Kidney capillary endothelial cell (primary cell): ENCODE data around the gene MYO9A.

ENCODE experiments used
- DNase-seq: peaks from one replicate; pipeline ENCODE4 v3.0.0-alpha.2; 2018; ENCODE audit warnings: low spot score

MYO9A gene

DNA sequence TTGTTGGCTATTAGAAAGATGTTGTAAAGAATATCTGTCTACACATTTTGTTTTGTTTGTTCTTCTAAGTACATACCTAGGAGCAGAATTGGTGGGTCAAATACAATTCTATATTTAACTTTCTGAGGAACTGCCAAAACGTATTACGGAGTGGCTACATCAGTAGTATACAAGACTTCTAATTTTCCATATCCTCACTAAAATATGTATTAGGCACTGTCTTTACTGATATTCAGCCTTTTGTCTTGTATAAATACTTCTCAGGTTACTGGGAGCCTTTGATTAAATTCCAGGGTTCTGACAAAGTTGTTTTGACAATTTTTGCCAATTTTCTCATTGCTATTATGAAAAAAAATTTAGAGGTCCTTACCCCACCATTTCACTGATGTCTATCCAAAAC is 160.9 kb downstream of the MYO9A start:
- DNase-seq = no peak

DNA sequence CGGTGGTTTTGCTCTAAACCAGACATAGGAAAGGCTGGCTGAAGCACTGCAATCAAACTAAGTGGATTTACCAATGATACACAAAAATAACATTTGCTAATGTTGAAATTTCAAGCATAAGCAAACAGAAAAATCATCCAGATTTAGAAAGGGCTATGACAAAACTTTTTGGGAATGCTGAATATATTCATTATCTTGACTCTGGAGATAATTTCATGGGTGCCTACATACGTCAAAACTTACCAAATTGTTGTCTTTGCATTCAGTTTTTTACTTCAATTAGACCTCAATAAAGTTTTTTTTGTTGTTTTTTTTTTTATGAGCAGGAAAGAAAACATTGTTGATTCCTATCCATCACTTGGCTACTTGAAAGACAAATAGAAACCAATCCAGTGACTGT is 166.8 kb downstream of the MYO9A start:
- DNase-seq = no peak

DNA sequence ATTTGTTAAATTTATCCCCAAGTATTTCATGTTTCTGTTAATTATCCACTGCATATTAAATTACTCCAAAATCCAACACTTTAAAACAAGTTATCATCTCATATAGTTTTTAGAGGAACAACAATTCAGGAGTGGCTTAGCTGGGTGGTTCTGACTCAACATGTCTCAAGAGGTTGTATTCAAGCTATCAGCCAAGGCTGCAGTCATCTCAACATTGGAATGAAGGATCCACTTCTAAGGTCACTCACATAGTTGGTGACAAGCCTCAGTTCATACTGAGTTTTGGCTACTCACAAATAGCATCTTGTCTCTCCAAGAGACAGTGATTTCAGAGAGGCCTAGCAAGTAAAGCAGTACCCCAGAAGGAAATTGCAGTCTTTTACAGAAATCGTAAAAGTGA is 172.9 kb downstream of the MYO9A start:
- DNase-seq = no peak

DNA sequence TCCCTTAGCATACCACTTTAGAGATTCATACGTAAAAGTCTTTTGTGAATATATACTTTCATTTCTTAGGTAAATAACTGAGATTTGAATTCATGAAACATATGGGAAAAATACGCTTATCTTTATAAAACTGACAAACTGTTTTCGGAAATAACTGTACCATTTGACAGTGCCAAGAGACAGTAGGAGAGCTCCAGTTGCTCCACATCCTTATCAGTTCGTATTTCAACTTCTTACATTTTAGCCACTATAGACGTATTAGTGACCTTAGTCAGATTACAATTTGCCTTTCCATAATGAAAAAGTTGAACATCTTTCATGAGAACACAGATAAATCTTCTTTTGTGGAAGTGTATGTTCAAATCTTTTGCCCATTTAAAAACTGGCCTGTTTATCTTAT is 174.1 kb downstream of the MYO9A start:
- DNase-seq = no peak

DNA sequence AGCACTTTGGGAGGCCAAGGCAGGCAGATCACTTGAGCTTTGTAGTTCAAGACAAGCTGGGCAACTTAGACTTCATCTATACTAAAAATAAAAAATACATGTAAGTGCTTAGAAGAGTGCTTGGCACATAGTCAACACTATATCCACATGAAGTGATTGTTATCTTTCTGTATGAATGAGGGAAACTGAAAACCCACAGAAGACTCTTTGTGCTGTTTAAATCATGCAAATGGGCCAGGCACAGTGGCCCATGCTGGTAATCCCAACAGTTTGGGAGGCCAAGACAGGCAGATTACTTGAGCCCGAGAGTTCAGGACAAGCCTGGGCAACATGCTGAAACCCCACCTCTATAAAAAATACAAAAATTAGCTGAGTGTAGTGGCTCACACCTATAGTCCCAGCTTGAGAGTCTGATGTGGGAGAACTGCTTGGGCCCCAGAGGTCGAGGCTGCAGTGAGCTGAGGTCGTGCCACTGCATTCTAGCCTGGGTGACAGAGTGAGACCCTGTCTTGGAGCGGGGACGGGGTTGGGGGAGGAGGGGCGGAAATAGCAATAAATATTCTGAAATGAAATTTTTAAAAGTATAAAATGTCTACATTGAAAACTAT is 177.9 kb downstream of the MYO9A start:
- DNase-seq = no peak

DNA sequence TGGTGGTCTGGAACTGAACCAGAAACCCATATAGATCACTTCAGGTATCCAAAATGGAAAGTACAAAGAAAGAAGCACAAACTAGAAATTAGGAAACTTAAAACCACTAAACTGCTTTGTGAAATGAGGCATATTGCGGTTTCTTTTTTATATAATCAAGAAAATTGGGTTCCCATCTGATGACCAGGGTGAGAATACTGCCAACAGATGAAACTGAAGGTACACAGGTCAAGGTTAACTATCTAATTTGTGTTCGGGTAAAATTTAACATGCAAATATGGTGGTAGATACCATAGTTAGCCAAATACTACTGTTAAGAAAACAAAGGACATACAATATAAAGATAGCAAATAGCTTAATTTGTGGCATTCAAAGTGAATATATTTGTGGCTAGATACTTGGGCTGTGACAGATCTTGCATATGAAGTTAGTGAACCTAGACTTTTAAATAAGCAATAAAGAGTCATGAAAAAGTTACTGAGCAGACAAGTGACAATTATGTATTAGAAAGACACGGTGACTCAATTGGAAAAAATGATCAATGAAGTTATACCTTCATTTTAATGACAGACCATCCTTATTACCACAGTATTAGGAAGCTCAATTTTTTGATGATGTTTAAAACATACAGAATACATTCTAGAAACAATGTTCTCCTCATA is 180.2 kb downstream of the MYO9A start:
- no peak for DNase-seq

DNA sequence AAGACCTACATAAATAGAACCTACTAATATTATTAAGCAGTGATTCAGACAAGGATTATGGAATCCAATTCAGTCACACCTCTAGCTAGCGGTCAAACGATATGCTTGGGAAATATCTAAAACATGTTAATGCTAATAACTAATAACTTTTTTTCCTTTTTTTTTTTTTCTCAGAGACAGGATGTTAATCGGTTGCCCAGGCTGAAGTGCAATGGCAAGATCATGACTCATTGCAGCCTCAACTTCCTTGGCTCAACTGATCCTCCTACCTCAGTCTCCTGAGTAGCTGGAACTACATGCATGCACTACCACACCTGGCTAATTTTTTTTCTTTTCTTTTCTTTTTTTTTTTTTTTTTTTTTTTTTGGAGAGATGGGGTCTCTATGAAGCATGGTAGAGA is 183.5 kb downstream of the MYO9A start:
- DNase-seq = no peak

DNA sequence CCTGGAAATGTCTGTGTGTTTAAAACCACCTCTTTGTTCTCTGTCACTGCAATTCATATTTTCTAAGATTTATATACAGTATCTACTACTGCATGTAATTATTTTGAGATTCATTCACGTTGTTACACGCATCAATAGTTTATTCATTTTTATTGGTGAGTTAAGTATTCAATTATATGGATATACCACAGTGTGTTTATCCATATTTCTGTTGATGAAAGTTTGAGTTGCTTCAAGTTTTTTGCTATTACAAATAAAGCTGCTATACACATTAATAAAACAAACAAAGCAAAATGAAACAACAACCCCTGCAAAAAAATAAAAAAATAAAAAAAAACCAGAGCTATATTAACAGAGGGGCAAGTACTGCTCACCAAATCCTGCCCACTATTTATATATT is 185.3 kb downstream of the MYO9A start:
- no peak for DNase-seq

DNA sequence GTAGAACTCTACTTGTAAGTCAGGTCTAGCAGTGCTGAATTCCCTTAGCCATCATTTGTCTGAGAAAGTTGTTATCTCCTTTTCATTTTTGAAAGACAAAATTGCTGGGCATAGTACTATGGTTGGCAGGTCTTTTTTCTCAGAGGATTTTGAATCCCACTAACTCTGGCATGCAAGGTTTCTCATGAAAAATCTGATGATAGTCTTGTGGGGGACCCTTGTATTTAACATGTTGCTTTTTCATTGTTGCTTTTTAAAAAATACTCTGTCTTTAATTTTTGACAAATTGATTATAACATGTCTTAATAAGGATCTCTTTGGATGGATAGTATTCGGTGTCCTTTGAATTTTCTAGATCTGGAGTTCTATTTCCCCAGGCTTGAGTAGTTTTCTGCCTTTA is 186.7 kb downstream of the MYO9A start:
- DNase-seq = no peak

DNA sequence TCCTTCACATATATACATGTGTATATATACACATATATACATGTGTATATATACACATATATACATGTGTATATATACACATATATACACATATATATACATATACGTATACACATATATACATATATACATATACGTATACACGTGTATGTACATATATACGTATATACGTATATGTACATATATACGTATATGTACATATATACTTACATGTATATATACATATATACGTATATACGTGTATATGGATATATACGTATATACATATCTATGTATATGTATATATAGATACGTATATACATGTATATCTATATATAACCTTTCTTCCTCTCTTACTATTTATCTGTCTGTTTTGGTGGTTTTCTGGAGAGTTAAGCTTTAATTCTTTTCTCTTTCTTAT is 192.8 kb downstream of the MYO9A start:
- no peak for DNase-seq

DNA sequence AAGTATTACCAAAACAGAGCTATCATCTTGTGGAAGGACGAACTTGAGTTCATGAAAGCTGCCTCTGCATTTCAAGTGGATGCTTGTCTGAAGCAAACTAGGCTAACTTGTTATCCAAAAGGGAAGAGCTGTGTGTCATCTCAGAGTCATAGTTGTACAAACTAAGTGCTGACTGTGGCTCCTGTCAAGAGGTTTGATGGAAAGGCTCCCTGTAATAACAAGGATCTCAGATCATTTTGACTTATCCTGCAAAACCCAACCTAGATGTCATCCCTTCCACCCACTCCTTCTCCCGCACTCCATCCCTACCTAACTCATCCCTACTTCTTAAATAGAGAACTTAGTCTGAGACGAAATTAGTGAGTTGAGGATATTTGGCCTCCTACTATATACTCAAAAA is 196.8 kb downstream of the MYO9A start:
- no peak for DNase-seq

DNA sequence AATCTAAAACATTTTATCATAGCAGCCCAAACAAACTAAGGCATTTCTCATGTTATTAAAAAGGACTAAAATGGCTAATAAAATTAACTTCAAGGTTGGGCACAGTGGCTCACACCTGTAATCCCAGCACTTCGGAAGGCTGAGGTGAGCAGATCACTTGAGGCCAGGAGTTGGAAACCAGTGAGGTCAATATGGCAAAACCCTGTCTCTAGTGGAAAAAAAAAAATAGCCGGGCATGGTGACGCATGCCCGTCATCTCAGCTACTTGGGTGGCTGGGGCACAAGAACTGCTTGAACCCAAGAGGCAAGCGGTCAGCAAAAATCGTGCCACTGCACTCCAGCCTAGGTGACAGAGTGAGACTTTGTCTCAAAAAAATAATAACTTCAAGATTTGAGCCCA is 197.4 kb downstream of the MYO9A start:
- DNase-seq = no peak

DNA sequence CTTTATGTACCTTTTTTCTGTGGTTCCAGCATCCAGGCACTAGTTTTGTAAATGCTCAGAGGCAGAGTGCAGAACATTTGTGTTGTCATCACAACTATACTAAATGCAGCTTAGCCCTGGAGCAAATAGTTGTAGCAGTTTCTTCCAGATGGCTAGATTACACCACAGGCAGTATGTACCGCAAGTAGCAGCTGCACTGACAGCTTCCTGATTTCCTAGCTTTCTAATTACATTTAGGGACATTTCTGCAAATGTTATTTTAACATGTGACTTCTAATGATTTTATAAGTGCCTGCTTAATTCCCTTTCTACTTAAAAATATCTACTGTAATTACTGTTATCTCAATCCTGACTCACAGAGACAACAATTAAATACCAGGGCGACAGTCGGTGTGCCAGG is 201.1 kb downstream of the MYO9A start:
- DNase-seq = no peak

DNA sequence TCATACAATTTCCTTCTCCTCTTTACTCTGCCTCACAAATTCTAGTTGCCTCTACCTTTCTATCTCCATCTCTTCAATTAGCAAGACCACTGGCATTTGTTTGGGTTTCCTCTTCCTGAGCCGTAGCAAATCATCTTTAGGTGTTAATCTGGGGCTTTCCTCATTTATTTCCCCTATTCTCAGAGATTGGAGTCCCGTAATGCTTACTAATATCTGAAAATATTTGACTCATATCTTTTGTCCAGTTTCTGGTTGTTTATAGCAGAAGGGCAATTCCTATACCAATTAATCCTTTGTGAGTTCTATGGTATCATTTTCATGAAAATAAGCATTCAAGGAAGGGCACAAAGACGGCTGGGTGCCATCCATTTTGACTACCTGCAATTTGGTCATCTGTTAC is 203.9 kb downstream of the MYO9A start:
- no peak for DNase-seq

DNA sequence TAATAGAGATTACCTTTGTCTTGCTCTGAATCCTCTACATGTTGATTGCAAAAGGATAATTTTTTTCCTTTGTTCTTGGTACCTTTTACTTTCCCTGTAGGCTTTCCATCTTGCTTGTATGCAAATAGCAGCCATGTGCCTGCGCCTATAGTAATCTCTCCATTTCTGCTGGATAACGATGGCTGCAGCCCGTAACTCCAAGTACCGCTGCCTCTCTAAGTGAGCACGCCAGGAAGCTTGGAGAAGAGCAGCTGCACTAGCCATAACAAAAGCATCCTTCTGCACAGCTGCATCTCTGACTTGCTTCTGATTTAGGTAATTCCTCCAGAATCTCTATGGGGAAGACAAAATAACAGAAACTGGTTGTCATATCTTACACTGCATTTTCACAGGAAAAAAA is 218.3 kb downstream of the MYO9A start:
- DNase-seq = no peak

DNA sequence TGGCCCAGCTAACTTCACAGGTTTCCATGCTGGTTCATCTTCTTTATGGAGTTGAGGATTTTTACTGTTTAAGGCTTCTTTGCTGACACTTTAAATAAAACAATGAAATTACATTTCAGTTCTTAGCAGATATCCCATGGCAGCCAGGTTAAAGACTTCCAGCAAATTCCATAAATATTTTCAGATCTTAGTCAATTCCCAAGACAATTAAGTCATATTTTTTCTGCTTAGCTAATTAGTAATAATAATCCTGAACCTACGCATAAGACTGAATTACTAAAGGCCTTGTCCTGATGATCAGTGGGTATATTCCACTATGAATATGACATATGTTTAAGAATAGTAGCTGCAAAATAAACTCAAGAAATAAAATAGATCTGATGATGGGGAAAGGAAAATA is 224.3 kb downstream of the MYO9A start:
- no peak for DNase-seq

DNA sequence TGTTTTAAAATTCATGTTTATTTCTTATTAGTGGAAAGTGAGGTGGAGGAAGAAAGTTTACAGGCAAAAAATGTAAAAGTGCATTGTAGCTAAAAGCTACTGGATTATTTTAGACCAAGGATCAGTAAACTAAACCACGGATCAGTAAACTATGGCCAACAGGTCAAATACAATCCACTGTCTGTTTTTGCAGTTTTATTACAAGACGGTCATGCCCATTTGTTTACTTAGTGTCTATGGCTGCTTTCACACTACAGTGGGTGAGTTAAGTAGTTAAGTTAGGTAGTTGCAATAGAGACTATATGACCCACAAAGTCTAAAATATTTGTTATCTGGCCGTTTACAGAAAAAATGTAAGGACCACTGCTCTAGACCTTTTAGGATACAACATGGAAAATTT is 225.6 kb downstream of the MYO9A start:
- DNase-seq = no peak

DNA sequence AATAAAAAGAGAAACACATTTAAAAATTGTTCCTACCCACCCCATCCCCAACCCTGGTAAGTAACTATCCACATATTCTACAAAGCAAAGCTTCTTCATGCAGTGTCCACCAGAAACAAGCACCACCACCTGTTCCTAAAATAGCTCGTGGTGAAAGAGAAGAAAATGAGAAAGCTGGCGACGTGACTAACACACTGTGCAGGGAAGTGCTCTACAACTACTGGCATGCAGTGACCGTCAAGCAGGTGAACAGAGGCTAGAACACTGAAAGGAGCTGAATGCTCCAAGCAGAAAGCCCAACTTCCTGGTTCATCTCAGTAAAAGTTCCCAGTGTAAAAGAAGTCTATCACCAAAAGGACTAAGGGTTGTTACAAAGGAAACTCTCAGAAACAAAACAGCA is 226.9 kb downstream of the MYO9A start:
- DNase-seq = no peak

DNA sequence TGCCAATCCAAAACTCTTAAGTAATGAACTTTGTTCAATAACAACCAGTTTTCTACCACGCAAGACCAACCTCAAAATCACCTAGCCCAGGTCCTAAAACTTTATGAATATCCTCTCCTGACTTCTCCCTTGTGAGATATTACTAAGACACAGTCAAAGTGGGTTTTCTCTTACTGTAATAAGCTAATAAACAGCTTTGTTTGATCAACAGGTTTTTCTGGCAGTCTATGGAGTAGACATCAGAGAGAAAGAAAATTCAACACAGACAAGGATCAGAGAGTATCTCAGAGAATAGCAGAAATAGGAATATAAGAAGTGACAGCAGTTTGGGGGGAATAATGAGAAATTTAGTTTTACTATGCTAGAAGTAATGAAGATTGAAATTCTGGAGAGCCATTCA is 228.0 kb downstream of the MYO9A start:
- no peak for DNase-seq

DNA sequence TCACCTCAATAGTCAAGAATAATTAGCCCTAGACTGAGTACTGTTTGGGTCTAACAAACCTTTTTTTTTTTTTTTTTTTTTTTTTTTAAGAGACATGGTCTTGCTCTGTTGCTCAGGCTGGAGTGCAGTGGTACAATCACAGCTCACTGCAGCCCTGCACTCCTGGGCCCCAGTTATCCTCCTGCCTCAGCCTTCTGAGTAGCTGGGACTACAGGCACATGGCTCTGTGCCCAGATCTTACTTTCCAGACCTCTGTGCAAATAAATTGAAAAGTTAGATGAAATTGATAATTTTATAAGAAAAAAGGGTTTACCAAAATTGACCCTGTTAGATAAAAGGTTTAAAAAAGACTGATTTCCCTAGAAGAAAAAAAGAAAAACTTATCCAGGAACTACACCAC is 228.6 kb downstream of the MYO9A start:
- no peak for DNase-seq

DNA sequence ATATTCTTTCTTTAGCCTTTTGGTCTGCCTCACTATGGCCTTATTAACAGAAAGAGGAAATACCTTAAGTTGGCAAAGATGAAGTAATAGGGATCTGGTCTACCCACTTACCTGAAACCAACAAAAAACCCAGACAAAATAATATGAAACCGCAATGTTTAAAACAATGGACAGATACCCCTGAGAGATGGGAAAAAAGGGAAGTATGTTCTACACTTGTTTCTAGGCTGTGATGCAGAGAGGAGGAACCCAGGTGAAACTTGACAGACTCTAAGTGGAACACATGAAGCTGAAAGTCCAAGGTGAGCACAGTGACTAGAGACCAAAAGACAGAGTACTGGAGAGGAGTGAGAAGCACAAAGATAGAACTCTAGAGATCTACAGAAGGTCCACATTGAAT is 229.2 kb downstream of the MYO9A start:
- DNase-seq = no peak

DNA sequence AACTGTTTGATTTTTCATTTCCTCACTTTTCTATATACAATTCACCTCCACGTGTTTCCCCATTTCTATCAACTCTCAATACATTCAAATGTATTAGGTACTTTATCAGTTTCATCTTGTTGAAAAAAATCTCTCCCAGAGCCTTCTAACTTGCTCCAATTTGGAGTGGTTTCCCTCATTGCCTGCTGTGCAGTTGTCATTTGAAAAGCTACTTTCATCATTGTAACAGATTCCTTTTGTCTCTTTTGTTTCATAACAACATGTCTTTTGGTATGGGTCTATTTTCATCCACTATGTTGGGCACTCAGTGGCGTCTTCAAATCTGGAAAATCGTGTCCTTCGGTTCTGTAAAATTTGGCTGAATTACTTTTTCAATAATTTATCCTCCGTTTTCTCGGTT is 232.6 kb downstream of the MYO9A start:
- DNase-seq = no peak

DNA sequence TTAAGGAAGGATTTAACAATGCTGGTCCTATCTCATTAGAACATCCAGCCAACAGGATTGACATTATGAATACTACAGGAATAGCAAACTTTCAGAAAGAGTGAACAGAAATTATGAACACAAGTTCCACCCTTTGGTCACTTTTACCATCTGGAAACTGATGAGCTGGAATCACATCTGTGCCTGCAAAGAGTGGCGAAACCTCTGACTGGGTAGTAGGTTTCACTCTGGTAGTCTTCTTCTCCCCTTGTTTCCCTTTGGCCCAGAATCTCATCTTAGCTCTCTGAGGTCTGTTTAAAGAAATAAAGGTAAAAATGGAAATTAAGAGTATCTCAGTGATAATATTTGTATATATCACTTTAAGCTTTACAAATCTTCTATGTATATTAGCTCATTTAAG is 234.5 kb downstream of the MYO9A start:
- DNase-seq = no peak

DNA sequence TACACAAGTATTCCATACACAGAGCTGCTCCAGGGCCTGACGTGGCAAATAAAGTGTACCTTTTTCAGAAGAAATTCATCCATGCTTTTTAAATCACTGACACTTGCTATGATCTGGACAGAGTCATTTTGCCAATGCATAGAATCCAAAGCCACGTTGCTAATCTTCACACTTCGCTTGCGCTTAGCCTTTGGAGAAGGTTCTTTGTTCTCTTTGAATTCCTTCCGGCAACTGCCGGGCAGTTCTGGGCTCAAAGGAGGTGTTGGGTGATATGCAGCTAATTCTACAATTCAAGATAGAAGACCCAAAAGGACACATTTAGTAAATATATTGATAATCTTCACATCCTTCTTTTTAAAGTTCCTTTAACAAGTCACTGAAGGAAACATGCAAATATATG is 237.7 kb downstream of the MYO9A start:
- DNase-seq = no peak

DNA sequence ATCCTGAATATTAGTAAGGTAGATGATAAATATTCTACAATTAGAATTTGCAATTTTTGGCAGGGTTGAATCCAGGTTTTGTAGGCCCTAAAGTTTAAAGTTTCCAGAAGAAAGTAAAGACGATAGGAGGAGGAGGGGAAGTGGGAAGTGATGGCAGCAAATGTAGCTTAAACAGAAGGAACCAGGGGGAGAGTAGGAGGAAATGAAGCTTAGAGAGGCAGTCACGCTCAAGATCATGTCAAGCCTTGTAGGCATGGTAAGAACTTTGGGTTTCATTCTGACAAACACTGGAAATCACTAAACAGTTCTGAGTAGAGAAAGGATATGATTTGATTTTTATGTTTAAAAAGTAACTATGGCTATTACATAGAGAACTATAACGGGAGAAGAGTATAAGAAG is 243.7 kb downstream of the MYO9A start:
- no peak for DNase-seq
